ENCODE data around the gene MRPL43.

The MRPL43 gene

GRCh38 chr10:101019440-101019703 lies 32.1 kb upstream of the MRPL43 start:
- peak in 1 of 2 experiments; percentile 55 for DNase-seq (ENCODE audit: low read depth in 1 of 2, low spot score in 1 of 2)
- no peak overlapping the region for H3K4me3 ChIP-seq (replicated peaks; ENCODE audit: insufficient read depth, low read length)
- no peak for TF ChIP-seq REST (IDR thresholded peaks at IDR 0.05; ENCODE audit: insufficient replicate concordance, low read depth)
- no peak for TF ChIP-seq SPI1 (IDR thresholded peaks at IDR 0.05; ENCODE audit: borderline replicate concordance, low read depth)
- TF ChIP-seq, protein P1, sequence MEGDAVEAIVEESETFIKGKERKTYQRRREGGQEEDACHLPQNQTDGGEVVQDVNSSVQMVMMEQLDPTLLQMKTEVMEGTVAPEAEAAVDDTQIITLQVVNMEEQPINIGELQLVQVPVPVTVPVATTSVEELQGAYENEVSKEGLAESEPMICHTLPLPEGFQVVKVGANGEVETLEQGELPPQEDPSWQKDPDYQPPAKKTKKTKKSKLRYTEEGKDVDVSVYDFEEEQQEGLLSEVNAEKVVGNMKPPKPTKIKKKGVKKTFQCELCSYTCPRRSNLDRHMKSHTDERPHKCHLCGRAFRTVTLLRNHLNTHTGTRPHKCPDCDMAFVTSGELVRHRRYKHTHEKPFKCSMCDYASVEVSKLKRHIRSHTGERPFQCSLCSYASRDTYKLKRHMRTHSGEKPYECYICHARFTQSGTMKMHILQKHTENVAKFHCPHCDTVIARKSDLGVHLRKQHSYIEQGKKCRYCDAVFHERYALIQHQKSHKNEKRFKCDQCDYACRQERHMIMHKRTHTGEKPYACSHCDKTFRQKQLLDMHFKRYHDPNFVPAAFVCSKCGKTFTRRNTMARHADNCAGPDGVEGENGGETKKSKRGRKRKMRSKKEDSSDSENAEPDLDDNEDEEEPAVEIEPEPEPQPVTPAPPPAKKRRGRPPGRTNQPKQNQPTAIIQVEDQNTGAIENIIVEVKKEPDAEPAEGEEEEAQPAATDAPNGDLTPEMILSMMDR (IDR thresholded peaks at IDR 0.05; ENCODE audit: insufficient read depth, low read length) = no peak
- TF ChIP-seq POLR2AphosphoS5 (IDR thresholded peaks at IDR 0.05; ENCODE audit: low read depth) = no peak
- TF ChIP-seq GABPA (IDR thresholded peaks at IDR 0.05; ENCODE audit: low read depth) = no peak
- H3K27me3 ChIP-seq (ENCODE audit: insufficient read depth, poor library complexity, severe bottlenecking) = no peaks in the 10 kb centered on the region
- peak overlapping the region; percentile 21; the same call in 1 of the 2 replicates for H3K27ac ChIP-seq (replicated peaks)

- peak; percentile 71 to 90 for DNase-seq (ENCODE audit: low read depth in 1 of 2, low spot score in 1 of 2)
- H3K4me3 ChIP-seq (replicated peaks; ENCODE audit: insufficient read depth, low read length) = peak overlapping the region; percentile 28
- H3K27me3 ChIP-seq (ENCODE audit: insufficient read depth, poor library complexity, severe bottlenecking) = no peaks in the 10 kb centered on the region
- peak overlapping the region; percentile 65 for H3K27ac ChIP-seq (replicated peaks)
- no peak for TF ChIP-seq GABPA (IDR thresholded peaks at IDR 0.05; ENCODE audit: low read depth)
- TF ChIP-seq REST (IDR thresholded peaks at IDR 0.05; ENCODE audit: insufficient replicate concordance, low read depth) = no peak
- TF ChIP-seq POLR2AphosphoS5 (IDR thresholded peaks at IDR 0.05; ENCODE audit: low read depth) = 0 out of 2 replicates have a peak, but pooled peaks have one; percentile 18
- no peak for TF ChIP-seq SPI1 (IDR thresholded peaks at IDR 0.05; ENCODE audit: borderline replicate concordance, low read depth)
- TF ChIP-seq, protein P1 (IDR thresholded peaks at IDR 0.05; ENCODE audit: insufficient read depth, low read length) = peak; percentile 63
Measured at GRCh38 chr10:101018600-101019439, 31.5 kb upstream of the MRPL43 start.

DNA sequence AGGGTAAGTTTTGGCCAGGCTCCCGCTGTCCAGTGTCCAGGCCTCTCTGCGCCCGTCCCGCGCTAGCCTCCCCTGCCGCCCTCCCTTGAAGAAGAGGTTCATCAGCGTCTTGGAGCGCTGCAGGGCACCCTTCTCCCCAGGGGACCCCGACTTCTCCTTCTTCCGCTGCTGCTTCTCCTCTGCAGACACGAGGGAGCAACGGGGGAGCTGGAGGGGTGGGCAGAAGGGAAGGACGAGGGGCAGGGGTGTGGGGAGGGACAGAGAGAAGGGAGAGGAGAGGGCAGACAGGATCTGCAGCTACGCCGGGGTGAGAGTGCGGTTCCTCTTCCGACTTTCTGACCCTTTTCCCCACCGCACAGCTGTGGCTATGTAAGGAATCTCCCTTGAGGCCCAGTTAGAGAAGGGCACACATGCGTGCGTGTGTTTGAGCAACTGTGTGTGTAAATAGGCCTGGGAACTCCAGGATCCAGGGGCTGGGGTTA lies 30.9 kb upstream of the MRPL43 start:
- peak; percentile 51; the same call in 1 of the 2 replicates for TF ChIP-seq POLR2AphosphoS5 (IDR thresholded peaks at IDR 0.05; ENCODE audit: low read depth)
- peak; percentile 59; the same call in 1 of the 2 replicates for TF ChIP-seq SPI1 (IDR thresholded peaks at IDR 0.05; ENCODE audit: borderline replicate concordance, low read depth)
- TF ChIP-seq GABPA (IDR thresholded peaks at IDR 0.05; ENCODE audit: low read depth) = no peak
- Histone ChIP-seq H3K4me3 (replicated peaks; ENCODE audit: insufficient read depth, low read length) (peak overlapping the region; percentile 13), H3K27me3 (ENCODE audit: insufficient read depth, poor library complexity, severe bottlenecking) (no peaks in the 10 kb centered on the region), H3K27ac (replicated peaks) (peak overlapping the region; percentile 65)
- DNase-seq (ENCODE audit: low read depth in 1 of 2, low spot score in 1 of 2) = peak; percentile 77 to 88

DNA sequence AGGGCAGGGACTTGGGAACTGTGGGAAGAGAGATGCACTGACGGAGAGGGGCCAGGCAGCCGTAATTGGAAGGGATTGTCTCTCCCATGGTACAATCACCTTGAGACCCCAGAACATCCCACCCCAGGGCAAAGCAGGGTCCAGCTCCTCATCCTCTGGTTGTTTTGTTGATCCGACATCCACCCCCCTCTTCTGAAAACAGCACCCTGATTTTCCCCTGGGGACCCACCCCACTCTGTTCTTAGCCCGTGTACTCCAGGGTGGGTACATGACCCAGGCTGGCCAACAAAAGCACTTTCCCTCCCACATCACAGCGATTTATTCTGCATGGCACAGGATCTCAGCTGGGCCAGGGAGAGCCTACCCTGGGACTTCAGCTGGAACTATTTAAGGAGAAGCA lies 29.5 kb upstream of the MRPL43 start:
- no peak for TF ChIP-seq POLR2AphosphoS5 (IDR thresholded peaks at IDR 0.05; ENCODE audit: low read depth)
- DNase-seq (ENCODE audit: low read depth in 1 of 2, low spot score in 1 of 2) = no peak
- H3K27me3 ChIP-seq (ENCODE audit: insufficient read depth, poor library complexity, severe bottlenecking) = no peaks in the 10 kb centered on the region
- no peak overlapping the region for H3K27ac ChIP-seq (replicated peaks)
- H3K4me3 ChIP-seq (replicated peaks; ENCODE audit: insufficient read depth, low read length) = no peak overlapping the region

All from HL-60 (cell line).